Fibroblast of lung (primary cell): ENCODE results near the gene CARD19. TPM values are rescaled to one million over a fixed set of nuclear protein-coding genes. Genes with fewer than 3 reads are reported as not detected.

Experiments used
- DNase-seq, 2 donors: peaks; one replicate each; pipeline versions ENCODE4 v3.0.0 to v3.0.0-alpha.2; 2010; ENCODE audit warnings: low read depth in 2 of 2
- H2AFZ ChIP-seq: 2 replicates; pipeline ENCODE4 v1.5.1; 2012; ENCODE audit warnings: low read length, control low read depth, inconsistent platforms
- H3K27ac ChIP-seq: 2 replicates; pipeline ENCODE4 v1.5.1; 2011; ENCODE audit warnings: low read length, control low read depth; ENCODE audit not compliant: insufficient read depth
- H3K27me3 ChIP-seq: 2 replicates; pipeline ENCODE4 v1.5.1; 2011; ENCODE audit warnings: mild to moderate bottlenecking, low read length; ENCODE audit not compliant: control insufficient read depth, insufficient read depth
- H3K36me3 ChIP-seq: 2 replicates; pipeline ENCODE4 v1.5.1; 2011; ENCODE audit warnings: low read length; ENCODE audit not compliant: control insufficient read depth, insufficient read depth
- H3K4me1 ChIP-seq: 2 replicates; pipeline ENCODE4 v1.5.1; 2011; ENCODE audit warnings: low read length; ENCODE audit not compliant: control insufficient read depth, insufficient read depth; ENCODE audit errors: extremely low read depth
- H3K4me2 ChIP-seq: 2 replicates; pipeline ENCODE4 v1.5.1; 2011; ENCODE audit warnings: low read length, control low read depth; ENCODE audit not compliant: insufficient read depth; ENCODE audit errors: extremely low read depth
- H3K4me3 ChIP-seq, 4 experiments: fragments of 200-600 bp in 1 of 4; sonication (generic) in 1 of 4; replicated peaks in 1 of 4; 2 replicates each; pipeline ENCODE4 v1.5.1; 2011 to 2016; ENCODE audit warnings: low read length in 4 of 4, low read depth in 3 of 4, mild to moderate bottlenecking in 3 of 4, control low read depth in 2 of 4, inconsistent platforms in 1 of 4, mixed read lengths in 1 of 4; ENCODE audit not compliant: insufficient read depth in 1 of 4; ENCODE audit errors: control extremely low read depth in 1 of 4
- H3K79me2 ChIP-seq: 2 replicates; pipeline ENCODE4 v1.5.1; 2012; ENCODE audit warnings: mild to moderate bottlenecking, low read length, inconsistent platforms; ENCODE audit not compliant: control insufficient read depth, insufficient read depth
- H3K9ac ChIP-seq: 2 replicates; pipeline ENCODE4 v1.5.1; 2011; ENCODE audit warnings: mild to moderate bottlenecking, low read length, control low read depth; ENCODE audit not compliant: insufficient read depth
- H3K9me3 ChIP-seq: 2 replicates; pipeline ENCODE4 v1.5.1; 2012; ENCODE audit warnings: low read depth, low read length; ENCODE audit not compliant: control insufficient read depth, insufficient read depth
- H4K20me1 ChIP-seq: 2 replicates; pipeline ENCODE4 v1.5.1; 2011; ENCODE audit warnings: low read length; ENCODE audit not compliant: control insufficient read depth, insufficient read depth; ENCODE audit errors: extremely low read depth
- CTCF ChIP-seq, 2 donors: IDR thresholded peaks in 1 of 2; conservative IDR thresholded peaks in 1 of 2; 1 replicate in 1 of 2; 2 replicates in 1 of 2; pipeline ENCODE4 v1.5.1; 2011 to 2012; ENCODE audit warnings: low read length in 2 of 2, control low read depth in 1 of 2, inconsistent platforms in 1 of 2, low read depth in 1 of 2, mild to moderate bottlenecking in 1 of 2
- EZH2 ChIP-seq: IDR thresholded peaks from 2 replicates; pipeline ENCODE4 v1.5.1; 2012; ENCODE audit warnings: low read length, control low read depth, mild to moderate bottlenecking; ENCODE audit errors: missing control alignments
- polyA plus RNA-seq, 2 donors: library from polyadenylated mRNA; depleted of rRNA in 1 of 2; stranded (reverse) in 1 of 2; unstranded in 1 of 2; fragments of >200 nt; gene quantifications; 2 replicates each; pipeline ENCODE4 v1.2.1, GENCODE V29; 2011 to 2012; ENCODE audit warnings: missing spikeins in 1 of 2
- total RNA-seq: library from RNA; depleted of rRNA; stranded (reverse); fragments of >200 nt; gene quantifications from 2 replicates; pipeline ENCODE4 v1.2.1, GENCODE V29; 2014

CARD19 gene
- total and polyA plus RNA-seq, 2 donors (not counting 1 experiment from before 2014, with no cell fraction given), result 30.2 to 91.0 TPM

- DNase-seq, result no peak
- Histone ChIP-seq H3K36me3 (no peaks in the 10 kb centered on the region), H3K4me2 (no peak overlapping the region), H3K27me3 (no peaks in the 10 kb centered on the region), H4K20me1 (no peaks in the 10 kb centered on the region), H3K27ac (no peak overlapping the region), H3K4me3 (no peak overlapping the region), H3K9me3 (no peaks in the 10 kb centered on the region), H3K79me2 (no peaks in the 10 kb centered on the region), H3K4me1 (peaks cover 7% of the 10 kb centered on the region), H2AFZ (no peak overlapping the region), H3K9ac (no peak overlapping the region)
- no peak for TF ChIP-seq EZH2
- no peak for TF ChIP-seq CTCF (conservative IDR thresholded peaks at IDR 0.05 in 1 of 2, IDR thresholded peaks at IDR 0.05 in 1 of 2; ENCODE audit: low read depth in 1 of 2, low read length in 2 of 2)
These were observed 7.4 kb upstream of the CARD19 start for GRCh38 chr9:93088656-93089015.

- Histone ChIP-seq H3K9me3 (no peaks in the 10 kb centered on the region), H4K20me1 (no peaks in the 10 kb centered on the region), H3K4me3 (no peak overlapping the region), H3K79me2 (no peaks in the 10 kb centered on the region), H3K36me3 (no peaks in the 10 kb centered on the region), H3K4me2 (no peak overlapping the region), H3K4me1 (peaks cover 7% of the 10 kb centered on the region), H3K27me3 (no peaks in the 10 kb centered on the region), H3K9ac (no peak overlapping the region), H2AFZ (no peak overlapping the region), H3K27ac (no peak overlapping the region)
- DNase-seq, result no peak
- no peak for TF ChIP-seq EZH2
- TF ChIP-seq CTCF (conservative IDR thresholded peaks at IDR 0.05 in 1 of 2, IDR thresholded peaks at IDR 0.05 in 1 of 2; ENCODE audit: low read depth in 1 of 2, low read length in 2 of 2), result no peak
These were observed 7.0 kb upstream of the CARD19 start for GRCh38 chr9:93089024-93089423.

- Histone ChIP-seq H2AFZ (no peak overlapping the region), H3K27ac (no peak overlapping the region), H3K79me2 (no peaks in the 10 kb centered on the region), H4K20me1 (no peaks in the 10 kb centered on the region), H3K4me2 (no peak overlapping the region), H3K9me3 (no peaks in the 10 kb centered on the region), H3K4me3 (no peak overlapping the region), H3K9ac (no peak overlapping the region), H3K36me3 (no peaks in the 10 kb centered on the region), H3K4me1 (peaks cover 7% of the 10 kb centered on the region), H3K27me3 (no peaks in the 10 kb centered on the region)
- DNase-seq, result no peak
- no peak for TF ChIP-seq CTCF (conservative IDR thresholded peaks at IDR 0.05 in 1 of 2, IDR thresholded peaks at IDR 0.05 in 1 of 2; ENCODE audit: low read depth in 1 of 2, low read length in 2 of 2)
- TF ChIP-seq EZH2, result no peak
These were observed 6.5 kb upstream of the CARD19 start for GRCh38 chr9:93089481-93089991.
